DND-41 (cell line): ENCODE measurements around the gene MFF.

Experiments used
- EZH2 ChIP-seq: IDR thresholded peaks from 3 replicates; pipeline ENCODE4 v1.6.1; 2012; ENCODE audit warnings: borderline replicate concordance, low read depth, mild to moderate bottlenecking, moderate library complexity, low read length, inconsistent platforms; ENCODE audit not compliant: severe bottlenecking
- TF ChIP-seq, protein P1 (sequence below): IDR thresholded peaks from 2 replicates; pipeline ENCODE4 v1.5.1; 2012; ENCODE audit warnings: borderline replicate concordance, low read length, moderate library complexity, mild to moderate bottlenecking; ENCODE audit not compliant: poor library complexity, severe bottlenecking; ENCODE audit errors: extremely low read depth

DNA sequence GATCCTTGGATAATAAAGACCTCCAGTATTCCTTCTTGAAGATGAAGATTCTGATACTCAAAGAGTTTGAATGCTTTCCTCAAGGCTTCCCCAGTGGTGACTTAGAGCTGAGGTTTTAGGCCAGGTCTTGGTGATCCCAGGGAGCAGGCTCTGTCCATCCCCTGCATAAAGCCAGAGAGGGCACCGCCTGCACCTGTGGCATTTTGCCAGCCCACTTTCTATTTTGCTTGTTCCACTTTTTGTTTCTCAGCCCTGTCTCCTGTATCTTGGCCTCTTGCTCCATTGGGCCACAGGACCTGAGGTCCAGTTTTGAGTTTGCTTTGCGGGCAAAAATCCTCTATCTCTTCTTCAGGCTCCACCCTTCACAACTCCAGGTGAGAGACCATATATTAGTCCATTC, 69.3 kb downstream of the MFF start:
- TF ChIP-seq, protein P1, sequence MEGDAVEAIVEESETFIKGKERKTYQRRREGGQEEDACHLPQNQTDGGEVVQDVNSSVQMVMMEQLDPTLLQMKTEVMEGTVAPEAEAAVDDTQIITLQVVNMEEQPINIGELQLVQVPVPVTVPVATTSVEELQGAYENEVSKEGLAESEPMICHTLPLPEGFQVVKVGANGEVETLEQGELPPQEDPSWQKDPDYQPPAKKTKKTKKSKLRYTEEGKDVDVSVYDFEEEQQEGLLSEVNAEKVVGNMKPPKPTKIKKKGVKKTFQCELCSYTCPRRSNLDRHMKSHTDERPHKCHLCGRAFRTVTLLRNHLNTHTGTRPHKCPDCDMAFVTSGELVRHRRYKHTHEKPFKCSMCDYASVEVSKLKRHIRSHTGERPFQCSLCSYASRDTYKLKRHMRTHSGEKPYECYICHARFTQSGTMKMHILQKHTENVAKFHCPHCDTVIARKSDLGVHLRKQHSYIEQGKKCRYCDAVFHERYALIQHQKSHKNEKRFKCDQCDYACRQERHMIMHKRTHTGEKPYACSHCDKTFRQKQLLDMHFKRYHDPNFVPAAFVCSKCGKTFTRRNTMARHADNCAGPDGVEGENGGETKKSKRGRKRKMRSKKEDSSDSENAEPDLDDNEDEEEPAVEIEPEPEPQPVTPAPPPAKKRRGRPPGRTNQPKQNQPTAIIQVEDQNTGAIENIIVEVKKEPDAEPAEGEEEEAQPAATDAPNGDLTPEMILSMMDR = no peak
- TF ChIP-seq EZH2 = no peak
